H1 (cell line): ENCODE measurements around the gene IFT80.

Experiments used
- CTCF ChIP-seq, 3 experiments: IDR thresholded peaks; 1 replicate in 2 of 3; 2 replicates in 1 of 3; pipeline versions ENCODE4 v1.5.1 to v1.6.1; 2011; ENCODE audit warnings: low read length in 3 of 3, mild to moderate bottlenecking in 3 of 3, inconsistent platforms in 2 of 3, low read depth in 1 of 3, moderate library complexity in 1 of 3; ENCODE audit not compliant: insufficient read depth in 1 of 3; ENCODE audit errors: control extremely low read depth in 1 of 3
- TBP ChIP-seq: IDR thresholded peaks from 2 replicates; pipeline ENCODE4 v1.6.1; 2011; ENCODE audit warnings: low read depth, low read length, improper control_type of control experiment
- ZNF274 ChIP-seq: IDR thresholded peaks from 2 replicates; pipeline ENCODE4 v1.7.0; 2012; ENCODE audit warnings: low read length, borderline replicate concordance; ENCODE audit errors: extremely low read depth

GRCh38 chr3:160381470-160381869 lies 17.6 kb downstream of the IFT80 start:
- no peak for TF ChIP-seq CTCF (IDR thresholded peaks at IDR 0.05; ENCODE audit: control extremely low read depth in 1 of 3, insufficient read depth in 1 of 3, low read depth in 1 of 3, low read length in 3 of 3)
- no peak for TF ChIP-seq TBP
- TF ChIP-seq ZNF274, result no peak
